ENCODE measurements around the gene HDAC4.

Gene HDAC4

GRCh38 chr2:239206851-239207250 lies 194.0 kb downstream of the HDAC4 start:
- H3K4me3 ChIP-seq (ENCODE audit: low read length): no peak overlapping the region
- H3K36me3 ChIP-seq (ENCODE audit: insufficient read depth, low read depth, low read length): no peaks in the 10 kb centered on the region
- H3K4me1 ChIP-seq (ENCODE audit: insufficient read depth, low read length): peaks cover 9% of the 10 kb centered on the region; the same call in 1 of the 2 replicates
- H3K9me3 ChIP-seq (ENCODE audit: insufficient read depth, low read depth, low read length): no peaks in the 10 kb centered on the region
- no peak overlapping the region for H3K27ac ChIP-seq (ENCODE audit: low read length)
- no peak overlapping the region for H3K9ac ChIP-seq (ENCODE audit: low read depth, low read length)
- H3K27me3 ChIP-seq (ENCODE audit: insufficient read depth, low read length): no peaks in the 10 kb centered on the region

GRCh38 chr2:239206042-239206441 lies 194.8 kb downstream of the HDAC4 start:
- H3K9ac ChIP-seq (ENCODE audit: low read depth, low read length): no peak overlapping the region
- no peaks in the 10 kb centered on the region for H3K27me3 ChIP-seq (ENCODE audit: insufficient read depth, low read length)
- peaks cover 12% of the 10 kb centered on the region; the same call in 1 of the 2 replicates for H3K4me1 ChIP-seq (ENCODE audit: insufficient read depth, low read length)
- no peak overlapping the region for H3K27ac ChIP-seq (ENCODE audit: low read length)
- no peak overlapping the region for H3K4me3 ChIP-seq (ENCODE audit: low read length)
- H3K36me3 ChIP-seq (ENCODE audit: insufficient read depth, low read depth, low read length): no peaks in the 10 kb centered on the region
- no peaks in the 10 kb centered on the region for H3K9me3 ChIP-seq (ENCODE audit: insufficient read depth, low read depth, low read length)

DNA sequence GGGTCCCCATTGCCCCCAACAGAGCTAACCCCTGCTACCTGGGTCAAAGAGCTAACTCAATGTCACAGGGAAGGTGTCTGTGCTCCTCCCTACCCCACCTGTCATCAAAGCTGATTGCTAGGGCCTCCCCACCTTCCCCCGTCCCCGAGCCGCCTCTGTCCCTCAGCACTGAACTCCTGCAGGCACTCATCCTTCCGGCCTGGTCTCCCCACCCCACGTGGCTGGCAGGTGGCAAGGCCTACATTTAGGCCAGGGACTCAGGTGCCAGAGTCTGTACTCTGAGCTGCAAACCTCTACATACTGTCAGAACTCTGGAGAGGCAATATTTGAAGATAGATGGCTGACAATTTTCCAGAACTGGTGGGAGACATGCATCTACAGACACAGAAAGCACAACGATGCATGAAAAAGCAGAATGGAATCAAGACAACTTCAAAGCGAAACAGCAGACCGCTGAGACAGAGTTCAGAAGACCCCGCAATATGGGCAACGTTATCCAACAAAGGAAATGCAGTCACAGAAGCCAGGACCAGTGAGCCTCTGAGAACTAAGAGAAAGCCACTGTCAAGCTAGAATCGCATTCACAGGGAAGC lies 195.8 kb downstream of the HDAC4 start:
- no peaks in the 10 kb centered on the region for H3K27me3 ChIP-seq (ENCODE audit: insufficient read depth, low read length)
- H3K4me1 ChIP-seq (ENCODE audit: insufficient read depth, low read length): peaks cover 9% of the 10 kb centered on the region; the same call in 1 of the 2 replicates
- H3K4me3 ChIP-seq (ENCODE audit: low read length): no peak overlapping the region
- H3K36me3 ChIP-seq (ENCODE audit: insufficient read depth, low read depth, low read length): no peaks in the 10 kb centered on the region
- no peaks in the 10 kb centered on the region for H3K9me3 ChIP-seq (ENCODE audit: insufficient read depth, low read depth, low read length)
- H3K9ac ChIP-seq (ENCODE audit: low read depth, low read length): no peak overlapping the region
- no peak overlapping the region for H3K27ac ChIP-seq (ENCODE audit: low read length)

GRCh38 chr2:239204136-239204875 lies 196.5 kb downstream of the HDAC4 start:
- Histone ChIP-seq H3K9me3 (ENCODE audit: insufficient read depth, low read depth, low read length) (no peaks in the 10 kb centered on the region), H3K27me3 (ENCODE audit: insufficient read depth, low read length) (no peaks in the 10 kb centered on the region), H3K36me3 (ENCODE audit: insufficient read depth, low read depth, low read length) (no peaks in the 10 kb centered on the region), H3K9ac (ENCODE audit: low read depth, low read length) (no peak overlapping the region), H3K4me1 (ENCODE audit: insufficient read depth, low read length) (peaks cover 8% of the 10 kb centered on the region; the same call in 1 of the 2 replicates), H3K4me3 (ENCODE audit: low read length) (no peak overlapping the region), H3K27ac (ENCODE audit: low read length) (no peak overlapping the region)

- no peaks in the 10 kb centered on the region for H3K36me3 ChIP-seq (ENCODE audit: insufficient read depth, low read depth, low read length)
- H3K27ac ChIP-seq (ENCODE audit: low read length): no peak overlapping the region
- no peaks in the 10 kb centered on the region for H3K27me3 ChIP-seq (ENCODE audit: insufficient read depth, low read length)
- H3K9ac ChIP-seq (ENCODE audit: low read depth, low read length): no peak overlapping the region
- H3K4me3 ChIP-seq (ENCODE audit: low read length): no peak overlapping the region
- peaks cover 8% of the 10 kb centered on the region; the same call in 1 of the 2 replicates for H3K4me1 ChIP-seq (ENCODE audit: insufficient read depth, low read length)
- no peaks in the 10 kb centered on the region for H3K9me3 ChIP-seq (ENCODE audit: insufficient read depth, low read depth, low read length)
Observed at GRCh38 chr2:239203443-239204135, 197.2 kb downstream of the HDAC4 start.

DNA sequence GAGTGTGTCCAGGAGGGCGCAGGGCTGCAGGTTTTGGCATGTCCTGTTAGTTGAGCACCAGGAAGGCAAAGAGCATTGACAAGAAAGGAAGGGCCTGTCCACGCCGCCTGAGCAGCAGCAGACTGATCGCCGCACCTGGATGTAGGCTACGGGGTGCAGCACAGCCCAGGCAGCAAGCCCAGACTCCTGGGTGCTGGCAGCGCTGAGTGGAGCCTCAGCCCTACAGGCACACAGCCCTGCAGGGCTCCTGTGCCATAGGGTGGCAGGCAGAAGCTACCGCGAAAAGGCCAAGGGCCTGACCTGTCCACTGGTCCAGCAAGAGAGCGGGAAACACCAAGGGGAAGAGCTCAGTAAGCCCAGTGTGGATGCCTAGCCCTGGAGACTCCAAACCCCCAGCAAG lies 198.0 kb downstream of the HDAC4 start:
- no peaks in the 10 kb centered on the region for H3K27me3 ChIP-seq (ENCODE audit: insufficient read depth, low read length)
- H3K9me3 ChIP-seq (ENCODE audit: insufficient read depth, low read depth, low read length): no peaks in the 10 kb centered on the region
- H3K4me1 ChIP-seq (ENCODE audit: insufficient read depth, low read length): peaks cover 8% of the 10 kb centered on the region; the same call in 1 of the 2 replicates
- no peak overlapping the region for H3K9ac ChIP-seq (ENCODE audit: low read depth, low read length)
- no peak overlapping the region for H3K4me3 ChIP-seq (ENCODE audit: low read length)
- no peak overlapping the region for H3K27ac ChIP-seq (ENCODE audit: low read length)
- no peaks in the 10 kb centered on the region for H3K36me3 ChIP-seq (ENCODE audit: insufficient read depth, low read depth, low read length)

DNA sequence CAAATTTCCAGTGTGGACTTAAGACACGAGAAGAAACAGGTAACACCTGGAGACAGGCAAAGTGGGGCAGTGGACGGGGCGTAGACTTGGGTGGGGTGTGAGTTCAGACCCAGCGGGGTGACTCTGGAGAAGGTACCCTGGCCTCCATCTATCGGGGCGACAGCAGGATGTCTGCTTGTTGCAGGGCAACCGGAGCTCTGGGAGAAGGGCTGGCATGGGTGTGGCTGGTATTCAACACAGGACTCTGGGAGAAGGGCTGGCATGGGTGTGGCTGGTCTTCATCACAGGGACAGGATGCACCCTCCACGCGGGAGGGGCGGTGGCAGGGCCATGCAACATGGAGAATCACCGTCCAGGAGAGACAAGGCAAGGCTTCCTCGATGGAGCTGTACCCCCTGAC lies 198.5 kb downstream of the HDAC4 start:
- Histone ChIP-seq H3K36me3 (ENCODE audit: insufficient read depth, low read depth, low read length) (no peaks in the 10 kb centered on the region), H3K27ac (ENCODE audit: low read length) (no peak overlapping the region), H3K4me3 (ENCODE audit: low read length) (no peak overlapping the region), H3K9me3 (ENCODE audit: insufficient read depth, low read depth, low read length) (no peaks in the 10 kb centered on the region), H3K9ac (ENCODE audit: low read depth, low read length) (no peak overlapping the region), H3K27me3 (ENCODE audit: insufficient read depth, low read length) (no peaks in the 10 kb centered on the region), H3K4me1 (ENCODE audit: insufficient read depth, low read length) (peaks cover 8% of the 10 kb centered on the region; the same call in 1 of the 2 replicates)

DNA sequence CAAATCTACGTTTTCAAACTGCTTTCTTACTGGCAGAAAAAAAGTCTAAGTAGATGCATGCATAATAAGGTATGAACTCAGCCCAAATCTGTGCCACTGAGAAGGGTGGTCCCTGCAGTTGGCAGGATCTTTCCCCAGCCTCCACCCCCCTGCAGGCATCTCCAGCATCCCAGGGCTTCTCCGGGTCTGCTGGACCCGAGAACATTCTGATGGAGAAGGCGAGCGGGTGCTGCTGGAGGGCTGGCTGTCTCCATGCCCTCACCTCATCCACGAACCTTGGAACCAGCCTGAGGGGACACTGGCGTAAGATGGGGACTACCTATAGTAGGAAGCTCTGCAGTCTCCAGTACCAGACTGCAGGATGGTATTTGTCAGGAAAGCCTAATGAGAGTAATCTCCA lies 198.9 kb downstream of the HDAC4 start:
- Histone ChIP-seq H3K27ac (ENCODE audit: low read length) (no peak overlapping the region), H3K9ac (ENCODE audit: low read depth, low read length) (no peak overlapping the region), H3K4me1 (ENCODE audit: insufficient read depth, low read length) (peaks cover 8% of the 10 kb centered on the region; the same call in 1 of the 2 replicates), H3K27me3 (ENCODE audit: insufficient read depth, low read length) (no peaks in the 10 kb centered on the region), H3K4me3 (ENCODE audit: low read length) (no peak overlapping the region), H3K36me3 (ENCODE audit: insufficient read depth, low read depth, low read length) (no peaks in the 10 kb centered on the region), H3K9me3 (ENCODE audit: insufficient read depth, low read depth, low read length) (no peaks in the 10 kb centered on the region)

GRCh38 chr2:239201531-239201876 lies 199.3 kb downstream of the HDAC4 start:
- Histone ChIP-seq H3K36me3 (ENCODE audit: insufficient read depth, low read depth, low read length) (no peaks in the 10 kb centered on the region), H3K9ac (ENCODE audit: low read depth, low read length) (no peak overlapping the region), H3K27me3 (ENCODE audit: insufficient read depth, low read length) (no peaks in the 10 kb centered on the region), H3K4me1 (ENCODE audit: insufficient read depth, low read length) (peaks cover 8% of the 10 kb centered on the region; the same call in 1 of the 2 replicates), H3K27ac (ENCODE audit: low read length) (no peak overlapping the region), H3K4me3 (ENCODE audit: low read length) (no peak overlapping the region), H3K9me3 (ENCODE audit: insufficient read depth, low read depth, low read length) (no peaks in the 10 kb centered on the region)

GRCh38 chr2:239200646-239201530 lies 199.9 kb downstream of the HDAC4 start:
- H3K9me3 ChIP-seq (ENCODE audit: insufficient read depth, low read depth, low read length): no peaks in the 10 kb centered on the region
- H3K36me3 ChIP-seq (ENCODE audit: insufficient read depth, low read depth, low read length): no peaks in the 10 kb centered on the region
- H3K4me1 ChIP-seq (ENCODE audit: insufficient read depth, low read length): peaks cover 8% of the 10 kb centered on the region; the same call in 1 of the 2 replicates
- H3K4me3 ChIP-seq (ENCODE audit: low read length): no peak overlapping the region
- H3K27me3 ChIP-seq (ENCODE audit: insufficient read depth, low read length): no peaks in the 10 kb centered on the region
- H3K9ac ChIP-seq (ENCODE audit: low read depth, low read length): no peak overlapping the region
- H3K27ac ChIP-seq (ENCODE audit: low read length): no peak overlapping the region

DNA sequence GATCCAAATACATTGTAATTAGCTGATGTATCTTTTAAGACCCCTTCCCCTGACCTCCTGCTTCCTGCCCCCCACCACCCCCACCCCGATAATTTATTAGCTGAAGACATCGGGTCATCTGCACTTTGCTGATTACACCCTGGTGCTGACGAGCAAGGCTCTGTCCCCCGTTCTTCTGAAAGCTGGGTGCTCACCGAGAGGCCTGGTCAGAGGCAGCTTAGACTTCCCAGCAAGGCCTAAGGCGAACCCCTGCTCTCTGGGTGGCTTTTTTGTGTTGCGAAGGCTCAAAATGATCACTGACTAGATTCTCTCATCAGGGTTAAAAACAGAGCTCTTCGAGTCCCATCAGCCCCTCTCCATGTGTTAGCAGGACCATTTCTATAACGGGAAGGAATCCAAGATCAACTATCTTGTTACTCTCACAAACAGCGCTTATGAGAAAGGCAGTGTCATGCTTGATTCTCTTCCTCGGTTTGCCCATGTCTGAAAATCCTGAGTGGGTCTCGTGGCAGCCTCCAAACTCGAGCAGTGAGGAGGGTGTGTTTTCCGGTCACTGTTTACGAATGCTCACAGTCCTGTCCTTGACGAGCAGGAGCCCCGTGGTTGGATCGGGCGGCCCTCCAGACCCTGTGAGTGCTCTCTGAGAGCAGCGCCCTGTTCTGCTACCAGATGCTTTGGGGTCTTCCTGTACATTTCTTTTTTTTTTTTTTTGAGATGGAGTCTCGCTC lies 201.6 kb downstream of the HDAC4 start:
- Histone ChIP-seq H3K27ac (ENCODE audit: low read length) (no peak overlapping the region), H3K36me3 (ENCODE audit: insufficient read depth, low read depth, low read length) (no peaks in the 10 kb centered on the region), H3K9me3 (ENCODE audit: insufficient read depth, low read depth, low read length) (no peaks in the 10 kb centered on the region), H3K4me3 (ENCODE audit: low read length) (no peak overlapping the region), H3K4me1 (ENCODE audit: insufficient read depth, low read length) (peaks cover 5% of the 10 kb centered on the region; the same call in 1 of the 2 replicates), H3K27me3 (ENCODE audit: insufficient read depth, low read length) (no peaks in the 10 kb centered on the region), H3K9ac (ENCODE audit: low read depth, low read length) (no peak overlapping the region)

Measured in iPS-20b (cell line).